Lung (tissue), 12 donors: Measurements from ENCODE around the gene IL1RL1. TPM values are rescaled to one million over a fixed set of nuclear protein-coding genes. Genes with fewer than 3 reads are reported as not detected.
A peak's percentile ranks its signal among the peaks of the same experiment; 100 is the strongest.

ENCODE experiments used
- ATAC-seq: fragments of 200-7000 bp; cut with Tn5 transposase; one replicate; pipeline ENCODE4 v1.9.1; 2020; ENCODE audit warnings: moderate number of reproducible peaks; ENCODE audit not compliant: insufficient read depth, low FRiP score
- DNase-seq, 3 donors: peaks; one replicate each; pipeline ENCODE4 v3.0.0-alpha.2; 2013 to 2017
- H3K27ac ChIP-seq, 2 donors: one replicate each; pipeline ENCODE4 v1.5.1; 2013; ENCODE audit warnings: mild to moderate bottlenecking in 2 of 2, moderate library complexity in 2 of 2, control low read depth in 1 of 2, inconsistent platforms in 1 of 2, low read depth in 1 of 2, low read length in 1 of 2
- H3K27me3 ChIP-seq, 3 donors: one replicate each; pipeline ENCODE4 v1.5.1; 2013; ENCODE audit warnings: low read length in 2 of 3; ENCODE audit not compliant: control insufficient read depth in 3 of 3, insufficient read depth in 3 of 3
- H3K36me3 ChIP-seq, 4 donors: one replicate each; pipeline ENCODE4 v1.5.1; 2013; ENCODE audit warnings: low read length in 4 of 4, mild to moderate bottlenecking in 1 of 4, moderate library complexity in 1 of 4; ENCODE audit not compliant: control insufficient read depth in 4 of 4, insufficient read depth in 4 of 4
- H3K4me1 ChIP-seq, 5 donors: one replicate each; pipeline ENCODE4 v1.5.1; 2013; ENCODE audit warnings: low read length in 5 of 5, mild to moderate bottlenecking in 2 of 5, moderate library complexity in 1 of 5; ENCODE audit not compliant: control insufficient read depth in 5 of 5, insufficient read depth in 5 of 5
- H3K4me3 ChIP-seq: one replicate; pipeline ENCODE4 v1.5.1; 2013; ENCODE audit warnings: mild to moderate bottlenecking, control low read depth, moderate library complexity
- H3K9ac ChIP-seq, 2 donors: one replicate each; pipeline ENCODE4 v1.5.1; 2013; ENCODE audit warnings: low read length in 2 of 2, control low read depth in 1 of 2; ENCODE audit not compliant: insufficient read depth in 1 of 2
- H3K9me3 ChIP-seq, 4 donors: one replicate each; pipeline ENCODE4 v1.5.1; 2013; ENCODE audit warnings: low read length in 3 of 4, mild to moderate bottlenecking in 1 of 4, moderate library complexity in 1 of 4; ENCODE audit not compliant: control insufficient read depth in 4 of 4, insufficient read depth in 3 of 4
- WGBS, 2 donors: extraction: QIAGEN DNeasy Blood & Tissue Kit; methylation state at CpG; one replicate each; pipeline ENCODE4 v1.1.7; 2013; 5-methylcytosine and 5-hydroxymethylcytosine counted together
- polyA plus RNA-seq, 2 donors: library from polyadenylated mRNA; stranded (reverse); fragments of 200-250 nt; gene quantifications; one replicate each; pipeline ENCODE4 v1.2.1, GENCODE V29; 2013
- total RNA-seq, 2 donors: library from RNA; depleted of rRNA in 1 of 2; stranded (reverse); fragments of >200 nt in 1 of 2; gene quantifications; one replicate each; pipeline ENCODE4 v1.2.1, GENCODE V29; 2014 to 2021
- TF ChIP-seq, protein P1 (sequence below): IDR thresholded peaks from 2 replicates; pipeline ENCODE4 v1.5.1; 2012; ENCODE audit warnings: mild to moderate bottlenecking; ENCODE audit errors: control extremely low read depth, extremely low read depth
- donor health status: control.
- donor health status: control.
- donor health status: Bipolar disorder and iron deficiency.
- donor health status: healthy.
- donor health status: DM: yes; HTN: yes; CAD: no.

Gene IL1RL1
- total and polyA plus RNA-seq, 4 donors = 1.5 to 383 (median 77.8) TPM

DNA sequence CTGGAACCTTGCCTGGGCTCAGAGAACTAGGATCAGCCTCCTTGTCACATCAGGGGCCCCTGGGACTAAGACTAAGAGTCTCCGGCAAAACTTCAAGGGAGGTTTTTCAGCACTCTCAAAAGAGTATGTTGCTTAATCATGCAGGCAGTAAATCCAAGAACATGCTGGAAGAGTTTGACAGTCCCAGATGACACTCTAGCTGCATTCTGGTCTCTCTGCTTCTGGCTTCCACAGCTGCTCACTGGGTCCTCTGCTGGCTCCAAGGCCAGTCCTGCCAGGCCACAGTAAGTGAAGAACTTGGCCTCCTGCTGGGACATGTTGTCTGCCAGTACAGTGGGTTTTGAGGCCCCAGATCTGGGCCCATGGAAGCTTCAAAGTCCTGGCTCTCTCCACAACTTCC lies 45.2 kb upstream of the IL1RL1 start:
- Histone ChIP-seq H3K9me3 (no peaks in the 10 kb centered on the region), H3K4me1 (peaks cover 0 to 7% (median 0%) of the 10 kb centered on the region in 5 donors), H3K36me3 (no peaks in the 10 kb centered on the region), H3K27ac (no peak overlapping the region), H3K27me3 (no peaks in the 10 kb centered on the region), H3K4me3 (no peak overlapping the region), H3K9ac (no peak overlapping the region)
- WGBS, 2 donors = 77 to 90% methylated on average over 1 of the region's 1 CpG
- no peak for ATAC-seq
- no peak for DNase-seq
- TF ChIP-seq, protein P1, sequence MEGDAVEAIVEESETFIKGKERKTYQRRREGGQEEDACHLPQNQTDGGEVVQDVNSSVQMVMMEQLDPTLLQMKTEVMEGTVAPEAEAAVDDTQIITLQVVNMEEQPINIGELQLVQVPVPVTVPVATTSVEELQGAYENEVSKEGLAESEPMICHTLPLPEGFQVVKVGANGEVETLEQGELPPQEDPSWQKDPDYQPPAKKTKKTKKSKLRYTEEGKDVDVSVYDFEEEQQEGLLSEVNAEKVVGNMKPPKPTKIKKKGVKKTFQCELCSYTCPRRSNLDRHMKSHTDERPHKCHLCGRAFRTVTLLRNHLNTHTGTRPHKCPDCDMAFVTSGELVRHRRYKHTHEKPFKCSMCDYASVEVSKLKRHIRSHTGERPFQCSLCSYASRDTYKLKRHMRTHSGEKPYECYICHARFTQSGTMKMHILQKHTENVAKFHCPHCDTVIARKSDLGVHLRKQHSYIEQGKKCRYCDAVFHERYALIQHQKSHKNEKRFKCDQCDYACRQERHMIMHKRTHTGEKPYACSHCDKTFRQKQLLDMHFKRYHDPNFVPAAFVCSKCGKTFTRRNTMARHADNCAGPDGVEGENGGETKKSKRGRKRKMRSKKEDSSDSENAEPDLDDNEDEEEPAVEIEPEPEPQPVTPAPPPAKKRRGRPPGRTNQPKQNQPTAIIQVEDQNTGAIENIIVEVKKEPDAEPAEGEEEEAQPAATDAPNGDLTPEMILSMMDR = no peak

DNA sequence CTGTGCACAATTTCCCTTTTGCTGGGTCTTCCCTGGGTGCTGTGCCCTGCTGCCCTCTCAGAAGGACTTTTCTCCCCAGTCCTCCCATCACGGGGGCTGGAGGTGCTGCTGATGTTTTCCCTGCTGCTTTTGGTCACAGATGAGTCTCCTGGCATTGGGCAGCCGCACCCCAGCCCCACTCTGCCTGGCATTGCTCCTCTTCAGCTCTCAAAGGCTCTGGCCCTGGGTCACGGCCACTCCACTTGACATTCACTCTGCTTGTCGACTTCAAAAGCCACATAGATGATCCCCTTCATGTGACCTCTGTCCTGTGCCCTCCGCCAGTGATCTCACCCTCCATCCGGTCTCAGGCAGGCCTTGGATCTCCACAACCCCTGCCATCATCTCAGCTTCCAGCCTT lies 43.6 kb upstream of the IL1RL1 start:
- no peak overlapping the region for H3K4me3 ChIP-seq
- no peaks in the 10 kb centered on the region for H3K36me3 ChIP-seq
- H3K9ac ChIP-seq = no peak overlapping the region
- peaks cover 0 to 7% (median 0%) of the 10 kb centered on the region in 5 donors for H3K4me1 ChIP-seq
- TF ChIP-seq, protein P1 = no peak
- H3K27ac ChIP-seq = no peak overlapping the region
- WGBS, 2 donors = 84 to 92% methylated on average over 6 of the region's 6 CpGs
- no peaks in the 10 kb centered on the region for H3K27me3 ChIP-seq
- DNase-seq (no peak), ATAC-seq (no peak)
- H3K9me3 ChIP-seq = no peaks in the 10 kb centered on the region

- TF ChIP-seq, protein P1 = no peak
- ATAC-seq = no peak
- Histone ChIP-seq H3K4me1 (peaks cover 0 to 7% (median 0%) of the 10 kb centered on the region in 5 donors), H3K9me3 (no peaks in the 10 kb centered on the region), H3K27ac (no peak overlapping the region), H3K36me3 (no peaks in the 10 kb centered on the region), H3K9ac (no peak overlapping the region), H3K27me3 (no peaks in the 10 kb centered on the region), H3K4me3 (no peak overlapping the region)
- DNase-seq = peak in 2 of 3 donors; percentile 54 to 74
- WGBS, 2 donors = 96 to 98% methylated on average over 4 of the region's 4 CpGs
Observed at GRCh38 chr2:102268510-102269199, 42.7 kb upstream of the IL1RL1 start.

- H3K36me3 ChIP-seq = no peaks in the 10 kb centered on the region
- ATAC-seq (no peak), DNase-seq (no peak)
- no peak overlapping the region for H3K27ac ChIP-seq
- H3K4me1 ChIP-seq = peaks cover 0 to 7% (median 0%) of the 10 kb centered on the region in 5 donors
- H3K9ac ChIP-seq = no peak overlapping the region
- H3K27me3 ChIP-seq = no peaks in the 10 kb centered on the region
- no peak overlapping the region for H3K4me3 ChIP-seq
- TF ChIP-seq, protein P1 = no peak
- WGBS, 2 donors = 81 to 87% methylated on average over 4 of the region's 4 CpGs
- no peaks in the 10 kb centered on the region for H3K9me3 ChIP-seq
Observed at GRCh38 chr2:102269200-102269524, 42.2 kb upstream of the IL1RL1 start.
